ENCODE measurements around the gene SPTLC1. TPM values are rescaled to one million over a fixed set of nuclear protein-coding genes. Genes with fewer than 3 reads are reported as not detected.

SPTLC1 gene
- total and polyA plus RNA-seq, 2 experiments from 2014 or later = 54.8 to 100 TPM

DNA sequence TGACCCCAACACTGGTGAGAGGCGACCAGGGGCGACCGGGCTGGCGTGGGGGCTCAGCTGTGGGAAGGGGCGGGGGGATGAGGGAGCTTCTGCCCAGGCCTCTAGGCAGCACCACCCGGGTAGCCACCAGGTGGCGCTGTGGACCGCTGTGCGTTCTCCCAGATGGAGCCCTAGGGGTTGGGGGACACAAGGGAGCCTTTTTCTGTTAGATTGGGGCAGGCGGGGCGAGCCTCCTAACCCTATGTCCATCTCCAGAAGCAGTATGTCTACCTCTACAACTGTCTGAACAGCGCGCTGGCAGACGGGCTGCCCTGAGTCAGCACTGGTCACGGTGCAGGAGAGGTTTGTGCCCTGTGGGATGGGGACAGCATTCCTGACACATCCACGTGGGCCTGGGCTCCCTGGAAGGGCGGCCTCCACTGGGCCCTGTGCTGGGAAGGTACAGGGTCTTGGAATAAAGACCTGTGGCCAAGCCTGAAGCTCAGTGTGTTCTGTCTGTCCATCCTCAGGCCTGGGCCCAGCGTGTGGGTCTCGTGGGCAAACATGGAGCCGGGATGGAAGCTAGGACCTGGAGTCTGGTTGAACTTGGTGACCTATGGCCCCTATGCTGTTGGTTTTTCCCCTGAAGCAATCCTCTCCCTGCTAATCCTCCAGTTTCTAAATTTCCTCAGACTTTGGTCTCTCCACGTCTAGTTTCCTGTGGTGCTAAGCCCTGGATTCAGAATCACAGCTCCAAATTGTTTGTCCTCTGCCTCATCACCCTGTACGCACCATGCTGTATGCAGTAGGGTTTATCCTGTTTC lies 23.1 kb upstream of the SPTLC1 start:
- no peaks in the 10 kb centered on the region for H3K9me2 ChIP-seq (ENCODE audit: insufficient read depth)
- no peak overlapping the region for H3K27ac Mint-ChIP-seq
- no peaks in the 10 kb centered on the region for H3K36me3 ChIP-seq (ENCODE audit: insufficient read depth)
- DNase-seq (ENCODE audit: low spot score) = peak; percentile 89
- peak; percentile 51 for ATAC-seq
- H2AFZ ChIP-seq = peak overlapping the region; percentile 90; the same call in 1 of the 2 replicates
- H3K27me3 Mint-ChIP-seq (ENCODE audit: insufficient read depth, low read depth, poor library complexity) = peaks cover 30% of the 10 kb centered on the region
- TF ChIP-seq, protein P1, sequence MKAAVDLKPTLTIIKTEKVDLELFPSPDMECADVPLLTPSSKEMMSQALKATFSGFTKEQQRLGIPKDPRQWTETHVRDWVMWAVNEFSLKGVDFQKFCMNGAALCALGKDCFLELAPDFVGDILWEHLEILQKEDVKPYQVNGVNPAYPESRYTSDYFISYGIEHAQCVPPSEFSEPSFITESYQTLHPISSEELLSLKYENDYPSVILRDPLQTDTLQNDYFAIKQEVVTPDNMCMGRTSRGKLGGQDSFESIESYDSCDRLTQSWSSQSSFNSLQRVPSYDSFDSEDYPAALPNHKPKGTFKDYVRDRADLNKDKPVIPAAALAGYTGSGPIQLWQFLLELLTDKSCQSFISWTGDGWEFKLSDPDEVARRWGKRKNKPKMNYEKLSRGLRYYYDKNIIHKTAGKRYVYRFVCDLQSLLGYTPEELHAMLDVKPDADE (IDR thresholded peaks at IDR 0.05) = no peak
- TF ChIP-seq, protein P2, sequence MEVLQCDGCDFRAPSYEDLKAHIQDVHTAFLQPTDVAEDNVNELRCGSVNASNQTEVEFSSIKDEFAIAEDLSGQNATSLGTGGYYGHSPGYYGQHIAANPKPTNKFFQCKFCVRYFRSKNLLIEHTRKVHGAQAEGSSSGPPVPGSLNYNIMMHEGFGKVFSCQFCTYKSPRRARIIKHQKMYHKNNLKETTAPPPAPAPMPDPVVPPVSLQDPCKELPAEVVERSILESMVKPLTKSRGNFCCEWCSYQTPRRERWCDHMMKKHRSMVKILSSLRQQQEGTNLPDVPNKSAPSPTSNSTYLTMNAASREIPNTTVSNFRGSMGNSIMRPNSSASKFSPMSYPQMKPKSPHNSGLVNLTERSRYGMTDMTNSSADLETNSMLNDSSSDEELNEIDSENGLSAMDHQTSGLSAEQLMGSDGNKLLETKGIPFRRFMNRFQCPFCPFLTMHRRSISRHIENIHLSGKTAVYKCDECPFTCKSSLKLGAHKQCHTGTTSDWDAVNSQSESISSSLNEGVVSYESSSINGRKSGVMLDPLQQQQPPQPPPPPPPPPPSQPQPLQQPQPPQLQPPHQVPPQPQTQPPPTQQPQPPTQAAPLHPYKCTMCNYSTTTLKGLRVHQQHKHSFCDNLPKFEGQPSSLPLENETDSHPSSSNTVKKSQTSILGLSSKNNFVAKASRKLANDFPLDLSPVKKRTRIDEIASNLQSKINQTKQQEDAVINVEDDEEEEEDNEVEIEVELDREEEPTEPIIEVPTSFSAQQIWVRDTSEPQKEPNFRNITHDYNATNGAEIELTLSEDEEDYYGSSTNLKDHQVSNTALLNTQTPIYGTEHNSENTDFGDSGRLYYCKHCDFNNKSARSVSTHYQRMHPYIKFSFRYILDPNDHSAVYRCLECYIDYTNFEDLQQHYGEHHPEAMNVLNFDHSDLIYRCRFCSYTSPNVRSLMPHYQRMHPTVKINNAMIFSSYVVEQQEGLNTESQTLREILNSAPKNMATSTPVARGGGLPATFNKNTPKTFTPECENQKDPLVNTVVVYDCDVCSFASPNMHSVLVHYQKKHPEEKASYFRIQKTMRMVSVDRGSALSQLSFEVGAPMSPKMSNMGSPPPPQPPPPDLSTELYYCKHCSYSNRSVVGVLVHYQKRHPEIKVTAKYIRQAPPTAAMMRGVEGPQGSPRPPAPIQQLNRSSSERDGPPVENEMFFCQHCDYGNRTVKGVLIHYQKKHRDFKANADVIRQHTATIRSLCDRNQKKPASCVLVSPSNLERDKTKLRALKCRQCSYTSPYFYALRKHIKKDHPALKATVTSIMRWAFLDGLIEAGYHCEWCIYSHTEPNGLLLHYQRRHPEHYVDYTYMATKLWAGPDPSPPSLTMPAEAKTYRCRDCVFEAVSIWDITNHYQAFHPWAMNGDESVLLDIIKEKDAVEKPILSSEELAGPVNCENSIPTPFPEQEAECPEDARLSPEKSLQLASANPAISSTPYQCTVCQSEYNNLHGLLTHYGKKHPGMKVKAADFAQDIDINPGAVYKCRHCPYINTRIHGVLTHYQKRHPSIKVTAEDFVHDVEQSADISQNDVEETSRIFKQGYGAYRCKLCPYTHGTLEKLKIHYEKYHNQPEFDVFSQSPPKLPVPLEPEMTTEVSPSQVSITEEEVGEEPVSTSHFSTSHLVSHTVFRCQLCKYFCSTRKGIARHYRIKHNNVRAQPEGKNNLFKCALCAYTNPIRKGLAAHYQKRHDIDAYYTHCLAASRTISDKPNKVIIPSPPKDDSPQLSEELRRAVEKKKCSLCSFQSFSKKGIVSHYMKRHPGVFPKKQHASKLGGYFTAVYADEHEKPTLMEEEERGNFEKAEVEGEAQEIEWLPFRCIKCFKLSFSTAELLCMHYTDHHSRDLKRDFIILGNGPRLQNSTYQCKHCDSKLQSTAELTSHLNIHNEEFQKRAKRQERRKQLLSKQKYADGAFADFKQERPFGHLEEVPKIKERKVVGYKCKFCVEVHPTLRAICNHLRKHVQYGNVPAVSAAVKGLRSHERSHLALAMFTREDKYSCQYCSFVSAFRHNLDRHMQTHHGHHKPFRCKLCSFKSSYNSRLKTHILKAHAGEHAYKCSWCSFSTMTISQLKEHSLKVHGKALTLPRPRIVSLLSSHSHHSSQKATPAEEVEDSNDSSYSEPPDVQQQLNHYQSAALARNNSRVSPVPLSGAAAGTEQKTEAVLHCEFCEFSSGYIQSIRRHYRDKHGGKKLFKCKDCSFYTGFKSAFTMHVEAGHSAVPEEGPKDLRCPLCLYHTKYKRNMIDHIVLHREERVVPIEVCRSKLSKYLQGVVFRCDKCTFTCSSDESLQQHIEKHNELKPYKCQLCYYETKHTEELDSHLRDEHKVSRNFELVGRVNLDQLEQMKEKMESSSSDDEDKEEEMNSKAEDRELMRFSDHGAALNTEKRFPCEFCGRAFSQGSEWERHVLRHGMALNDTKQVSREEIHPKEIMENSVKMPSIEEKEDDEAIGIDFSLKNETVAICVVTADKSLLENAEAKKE (CRISPR knock-in tag; IDR thresholded peaks at IDR 0.05) = no peak
- TF ChIP-seq, protein P3, sequence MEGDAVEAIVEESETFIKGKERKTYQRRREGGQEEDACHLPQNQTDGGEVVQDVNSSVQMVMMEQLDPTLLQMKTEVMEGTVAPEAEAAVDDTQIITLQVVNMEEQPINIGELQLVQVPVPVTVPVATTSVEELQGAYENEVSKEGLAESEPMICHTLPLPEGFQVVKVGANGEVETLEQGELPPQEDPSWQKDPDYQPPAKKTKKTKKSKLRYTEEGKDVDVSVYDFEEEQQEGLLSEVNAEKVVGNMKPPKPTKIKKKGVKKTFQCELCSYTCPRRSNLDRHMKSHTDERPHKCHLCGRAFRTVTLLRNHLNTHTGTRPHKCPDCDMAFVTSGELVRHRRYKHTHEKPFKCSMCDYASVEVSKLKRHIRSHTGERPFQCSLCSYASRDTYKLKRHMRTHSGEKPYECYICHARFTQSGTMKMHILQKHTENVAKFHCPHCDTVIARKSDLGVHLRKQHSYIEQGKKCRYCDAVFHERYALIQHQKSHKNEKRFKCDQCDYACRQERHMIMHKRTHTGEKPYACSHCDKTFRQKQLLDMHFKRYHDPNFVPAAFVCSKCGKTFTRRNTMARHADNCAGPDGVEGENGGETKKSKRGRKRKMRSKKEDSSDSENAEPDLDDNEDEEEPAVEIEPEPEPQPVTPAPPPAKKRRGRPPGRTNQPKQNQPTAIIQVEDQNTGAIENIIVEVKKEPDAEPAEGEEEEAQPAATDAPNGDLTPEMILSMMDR (conservative IDR thresholded peaks at IDR 0.05; ENCODE audit: low read depth in 2 of 2) = peak; percentile 84 to 90
- no peaks in the 10 kb centered on the region for H3K79me2 ChIP-seq (replicated peaks; ENCODE audit: insufficient read depth)
- H3K4me1 Mint-ChIP-seq = peaks cover 13% of the 10 kb centered on the region
- no peak overlapping the region; the same call in 2 of the 3 replicates for H3K4me3 Mint-ChIP-seq
- H3K27me3 ChIP-seq (ENCODE audit: insufficient read depth) = peaks cover 23% of the 10 kb centered on the region
- H3K4me1 ChIP-seq (ENCODE audit: insufficient read depth) = peaks cover 8% of the 10 kb centered on the region
- H3K27ac ChIP-seq (ENCODE audit: low read depth) = no peak overlapping the region
- no peak overlapping the region for H3K4me3 ChIP-seq
- H4K20me1 ChIP-seq (replicated peaks; ENCODE audit: insufficient read depth) = no peaks in the 10 kb centered on the region
- H3F3A ChIP-seq (replicated peaks; ENCODE audit: low read depth) = no peaks in the 10 kb centered on the region
- no peaks in the 10 kb centered on the region for H3K9me3 Mint-ChIP-seq
- H3K36me3 Mint-ChIP-seq (ENCODE audit: low read depth) = no peaks in the 10 kb centered on the region; the same call in 2 of the 3 replicates
- H3K4me2 ChIP-seq = no peak overlapping the region
